Measurements from ENCODE around the gene NOSIP.

DNA sequence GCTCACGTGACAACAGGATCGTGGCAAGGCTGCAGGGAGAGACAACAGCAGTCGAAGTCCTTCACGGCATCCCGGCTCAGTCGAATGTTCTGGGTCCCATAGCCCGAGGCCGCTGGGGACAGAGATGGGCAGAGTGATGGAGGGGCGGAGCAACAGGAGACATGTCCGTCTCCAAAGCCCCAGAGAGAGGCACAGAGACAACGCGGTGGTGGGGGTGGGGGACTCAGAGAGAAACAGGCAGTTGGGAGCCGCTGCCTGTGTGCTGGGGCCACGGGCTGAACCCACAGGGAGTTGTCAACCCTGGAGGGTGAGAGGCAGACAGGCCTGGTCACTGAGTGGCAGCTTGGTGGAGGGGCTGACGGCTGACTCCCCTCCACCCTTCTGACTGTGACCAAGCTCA is 20.4 kb downstream of the NOSIP start:
- TF ChIP-seq NR3C1 (CRISPR knock-in tag; conservative IDR thresholded peaks at IDR 0.05; ENCODE audit: low read depth) (no peak), NFATC4 (CRISPR knock-in tag; IDR thresholded peaks at IDR 0.05) (no peak)
- TF ChIP-seq, protein P1, sequence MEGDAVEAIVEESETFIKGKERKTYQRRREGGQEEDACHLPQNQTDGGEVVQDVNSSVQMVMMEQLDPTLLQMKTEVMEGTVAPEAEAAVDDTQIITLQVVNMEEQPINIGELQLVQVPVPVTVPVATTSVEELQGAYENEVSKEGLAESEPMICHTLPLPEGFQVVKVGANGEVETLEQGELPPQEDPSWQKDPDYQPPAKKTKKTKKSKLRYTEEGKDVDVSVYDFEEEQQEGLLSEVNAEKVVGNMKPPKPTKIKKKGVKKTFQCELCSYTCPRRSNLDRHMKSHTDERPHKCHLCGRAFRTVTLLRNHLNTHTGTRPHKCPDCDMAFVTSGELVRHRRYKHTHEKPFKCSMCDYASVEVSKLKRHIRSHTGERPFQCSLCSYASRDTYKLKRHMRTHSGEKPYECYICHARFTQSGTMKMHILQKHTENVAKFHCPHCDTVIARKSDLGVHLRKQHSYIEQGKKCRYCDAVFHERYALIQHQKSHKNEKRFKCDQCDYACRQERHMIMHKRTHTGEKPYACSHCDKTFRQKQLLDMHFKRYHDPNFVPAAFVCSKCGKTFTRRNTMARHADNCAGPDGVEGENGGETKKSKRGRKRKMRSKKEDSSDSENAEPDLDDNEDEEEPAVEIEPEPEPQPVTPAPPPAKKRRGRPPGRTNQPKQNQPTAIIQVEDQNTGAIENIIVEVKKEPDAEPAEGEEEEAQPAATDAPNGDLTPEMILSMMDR (IDR thresholded peaks at IDR 0.05) = no peak
- TF ChIP-seq, protein P2, sequence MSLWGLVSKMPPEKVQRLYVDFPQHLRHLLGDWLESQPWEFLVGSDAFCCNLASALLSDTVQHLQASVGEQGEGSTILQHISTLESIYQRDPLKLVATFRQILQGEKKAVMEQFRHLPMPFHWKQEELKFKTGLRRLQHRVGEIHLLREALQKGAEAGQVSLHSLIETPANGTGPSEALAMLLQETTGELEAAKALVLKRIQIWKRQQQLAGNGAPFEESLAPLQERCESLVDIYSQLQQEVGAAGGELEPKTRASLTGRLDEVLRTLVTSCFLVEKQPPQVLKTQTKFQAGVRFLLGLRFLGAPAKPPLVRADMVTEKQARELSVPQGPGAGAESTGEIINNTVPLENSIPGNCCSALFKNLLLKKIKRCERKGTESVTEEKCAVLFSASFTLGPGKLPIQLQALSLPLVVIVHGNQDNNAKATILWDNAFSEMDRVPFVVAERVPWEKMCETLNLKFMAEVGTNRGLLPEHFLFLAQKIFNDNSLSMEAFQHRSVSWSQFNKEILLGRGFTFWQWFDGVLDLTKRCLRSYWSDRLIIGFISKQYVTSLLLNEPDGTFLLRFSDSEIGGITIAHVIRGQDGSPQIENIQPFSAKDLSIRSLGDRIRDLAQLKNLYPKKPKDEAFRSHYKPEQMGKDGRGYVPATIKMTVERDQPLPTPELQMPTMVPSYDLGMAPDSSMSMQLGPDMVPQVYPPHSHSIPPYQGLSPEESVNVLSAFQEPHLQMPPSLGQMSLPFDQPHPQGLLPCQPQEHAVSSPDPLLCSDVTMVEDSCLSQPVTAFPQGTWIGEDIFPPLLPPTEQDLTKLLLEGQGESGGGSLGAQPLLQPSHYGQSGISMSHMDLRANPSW (CRISPR knock-in tag; conservative IDR thresholded peaks at IDR 0.05; ENCODE audit: low read depth) = no peak
